Suppressor macrophage treated with lipopolysaccharide for 4 hours (primary cell): ENCODE measurements around the gene NHLH1.

Experiments used
- DNase-seq: peaks from one replicate; pipeline ENCODE4 v3.0.0-alpha.2; 2020

The NHLH1 gene

GRCh38 chr1:160359559-160360226 is 7.2 kb upstream of the NHLH1 start:
- no peak for DNase-seq

GRCh38 chr1:160360227-160360695 is 6.6 kb upstream of the NHLH1 start:
- DNase-seq = no peak

GRCh38 chr1:160361199-160361598 is 5.7 kb upstream of the NHLH1 start:
- DNase-seq = no peak

- DNase-seq = no peak
Measured at GRCh38 chr1:160361814-160362167, 5.1 kb upstream of the NHLH1 start.

- no peak for DNase-seq
Measured at GRCh38 chr1:160362168-160362957, 4.5 kb upstream of the NHLH1 start.

GRCh38 chr1:160363010-160363409 is 3.9 kb upstream of the NHLH1 start:
- DNase-seq = no peak

- DNase-seq = no peak
Measured at GRCh38 chr1:160363951-160364735, 2.7 kb upstream of the NHLH1 start.

- no peak for DNase-seq
Measured at GRCh38 chr1:160365325-160365724, 1.5 kb upstream of the NHLH1 start.

GRCh38 chr1:160367516-160367900 is 637 bp downstream of the NHLH1 start:
- no peak for DNase-seq

- DNase-seq = no peak
Measured at GRCh38 chr1:160367934-160368923, 1.4 kb downstream of the NHLH1 start.

- DNase-seq = no peak
Measured at GRCh38 chr1:160369087-160369486, 2.2 kb downstream of the NHLH1 start.

GRCh38 chr1:160370561-160371345 is 3.9 kb downstream of the NHLH1 start:
- no peak for DNase-seq

- DNase-seq = no peak
Measured at GRCh38 chr1:160371346-160371631, 4.4 kb downstream of the NHLH1 start.

- DNase-seq = peak; percentile 81
Measured at GRCh38 chr1:160371756-160372155, 4.9 kb downstream of the NHLH1 start.

- peak; percentile 40 for DNase-seq
Measured at GRCh38 chr1:160373696-160374095, 6.8 kb downstream of the NHLH1 start.

- peak; percentile 72 for DNase-seq
Measured at GRCh38 chr1:160374306-160375110, 7.6 kb downstream of the NHLH1 start.

GRCh38 chr1:160375788-160376524 is 9.1 kb downstream of the NHLH1 start:
- peak; percentile 67 for DNase-seq

- peak; percentile 76 for DNase-seq
Measured at GRCh38 chr1:160376525-160377131, 9.8 kb downstream of the NHLH1 start.

GRCh38 chr1:160377585-160378206 is 10.8 kb downstream of the NHLH1 start:
- DNase-seq = no peak
